Mucosa of rectum (tissue), 2 donors: ENCODE measurements around the gene STX1B.

Experiments used
- H3K27ac ChIP-seq, 2 donors: one replicate each; pipeline ENCODE4 v1.7.0; 2013; ENCODE audit warnings: inconsistent platforms in 2 of 2, low read depth in 2 of 2, low read length in 2 of 2
- H3K27me3 ChIP-seq, 2 donors: one replicate each; pipeline ENCODE4 v1.7.0; 2013; ENCODE audit warnings: low read length in 2 of 2; ENCODE audit not compliant: control insufficient read depth in 2 of 2, insufficient read depth in 2 of 2
- H3K36me3 ChIP-seq, 2 donors: one replicate each; pipeline ENCODE4 v1.7.0; 2013; ENCODE audit warnings: low read length in 2 of 2; ENCODE audit not compliant: control insufficient read depth in 2 of 2, insufficient read depth in 2 of 2
- H3K4me1 ChIP-seq, 2 donors: one replicate each; pipeline ENCODE4 v1.7.0; 2013; ENCODE audit warnings: low read length in 2 of 2, mild to moderate bottlenecking in 1 of 2; ENCODE audit not compliant: control insufficient read depth in 2 of 2, insufficient read depth in 2 of 2
- H3K4me3 ChIP-seq, 2 donors: one replicate each; pipeline ENCODE4 v1.7.0; 2013; ENCODE audit warnings: low read length in 2 of 2
- H3K9ac ChIP-seq, 2 donors: one replicate each; pipeline ENCODE4 v1.7.0; 2013; ENCODE audit warnings: low read length in 2 of 2, low read depth in 1 of 2, mild to moderate bottlenecking in 1 of 2
- H3K9me3 ChIP-seq, 2 donors: one replicate each; pipeline ENCODE4 v1.7.0; 2013; ENCODE audit warnings: low read length in 2 of 2; ENCODE audit not compliant: control insufficient read depth in 2 of 2
- donor health status: healthy.
- donor health status: Normal muscosa, but diverticular disease.

Gene STX1B

DNA sequence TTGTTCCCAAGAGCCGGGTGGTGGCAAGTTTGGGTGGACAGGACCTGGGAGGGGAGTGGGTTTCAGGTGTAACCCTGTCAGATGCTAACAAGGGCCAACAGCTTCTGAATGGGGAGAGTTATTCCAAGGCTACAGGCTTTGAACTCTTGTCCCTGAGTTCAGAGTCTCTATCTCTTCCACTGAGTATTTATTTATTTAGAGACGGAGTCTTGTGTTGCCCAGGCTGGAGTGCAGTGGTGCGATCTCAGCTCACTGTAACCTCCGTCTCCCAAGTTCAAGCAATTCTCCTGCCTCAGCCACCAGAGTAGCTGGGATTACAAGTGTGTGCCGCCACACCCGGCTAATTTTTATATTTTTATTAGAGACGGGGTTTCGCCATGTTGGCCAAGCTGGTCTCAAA is 55.4 kb downstream of the STX1B start:
- Histone ChIP-seq H3K4me3 (no peak overlapping the region), H3K9ac (no peak overlapping the region), H3K9me3 (no peaks in the 10 kb centered on the region), H3K27ac (no peak overlapping the region), H3K36me3 (peaks cover 4 to 9% of the 10 kb centered on the region in 2 donors), H3K27me3 (no peaks in the 10 kb centered on the region), H3K4me1 (peaks cover 25 to 26% of the 10 kb centered on the region in 2 donors)

DNA sequence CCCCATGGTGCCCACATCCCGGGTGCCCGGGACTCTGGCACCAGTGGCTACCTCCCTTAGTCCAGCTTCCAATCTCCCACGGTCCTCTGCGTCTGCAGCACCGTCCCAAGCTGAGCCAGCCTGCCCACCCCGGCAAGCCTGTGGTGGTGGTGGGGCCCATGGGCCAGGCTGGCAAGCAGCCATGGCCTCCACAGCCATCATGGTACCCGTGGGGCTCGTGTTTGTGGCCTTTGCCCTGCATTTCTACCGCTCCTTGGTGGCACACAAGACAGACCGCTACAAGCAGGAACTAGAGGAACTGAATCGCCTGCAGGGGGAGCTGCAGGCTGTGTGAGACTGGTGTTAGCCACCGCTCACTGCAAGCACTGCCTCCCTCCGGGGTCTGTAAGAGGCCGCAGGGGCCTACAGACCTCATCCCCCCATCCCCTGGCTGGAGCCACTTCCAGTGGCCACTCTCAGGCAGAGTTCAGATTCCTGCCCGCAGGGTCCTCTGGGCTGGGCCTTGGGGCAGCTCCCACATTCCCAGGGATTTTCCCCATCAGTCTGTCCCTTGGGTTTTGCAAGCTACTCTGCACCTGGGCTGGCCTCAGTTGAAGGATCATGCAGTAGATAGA is 56.8 kb downstream of the STX1B start:
- Histone ChIP-seq H3K9ac (no peak overlapping the region), H3K9me3 (no peaks in the 10 kb centered on the region), H3K4me1 (peaks cover 25 to 27% of the 10 kb centered on the region in 2 donors), H3K27me3 (no peaks in the 10 kb centered on the region), H3K36me3 (no peaks in the 10 kb centered on the region), H3K4me3 (no peak overlapping the region), H3K27ac (no peak overlapping the region)

DNA sequence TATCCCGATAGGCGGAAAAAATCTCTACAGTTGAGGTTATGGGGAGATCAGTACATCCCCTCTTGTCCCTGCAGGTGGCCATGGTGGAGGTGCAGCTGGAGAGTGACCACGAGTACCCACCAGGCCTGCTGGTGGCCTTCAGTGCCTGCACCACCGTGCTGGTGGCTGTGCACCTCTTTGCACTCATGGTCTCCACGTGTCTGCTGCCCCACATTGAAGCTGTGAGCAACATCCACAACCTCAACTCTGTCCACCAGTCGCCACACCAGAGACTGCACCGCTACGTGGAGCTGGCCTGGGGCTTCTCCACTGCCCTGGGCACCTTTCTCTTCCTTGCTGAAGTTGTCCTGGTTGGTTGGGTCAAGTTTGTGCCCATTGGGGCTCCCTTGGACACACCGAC is 57.3 kb downstream of the STX1B start:
- no peaks in the 10 kb centered on the region for H3K36me3 ChIP-seq
- H3K27me3 ChIP-seq = no peaks in the 10 kb centered on the region
- H3K4me1 ChIP-seq = peaks cover 23 to 25% of the 10 kb centered on the region in 2 donors
- no peak overlapping the region for H3K27ac ChIP-seq
- no peaks in the 10 kb centered on the region for H3K9me3 ChIP-seq
- H3K4me3 ChIP-seq = no peak overlapping the region
- H3K9ac ChIP-seq = no peak overlapping the region

DNA sequence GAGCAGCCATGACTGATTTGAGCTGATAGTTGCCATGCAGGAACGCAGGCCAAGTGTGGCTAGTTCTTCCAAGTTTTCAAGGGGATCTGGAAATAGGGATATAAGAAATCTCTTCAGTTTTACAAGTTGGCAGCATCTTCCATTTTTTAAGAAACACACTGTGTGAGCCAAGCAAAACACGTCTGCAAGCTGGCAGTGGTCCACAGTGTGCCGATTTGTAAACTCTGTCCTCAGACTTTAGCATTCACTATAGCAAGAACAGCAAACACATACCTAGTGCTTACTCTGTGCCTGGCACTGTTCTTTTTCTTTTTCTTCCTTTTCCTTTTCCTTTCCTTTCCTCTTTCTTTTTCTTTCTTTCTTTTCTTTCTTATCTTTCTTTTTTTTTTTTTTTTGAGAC is 58.7 kb downstream of the STX1B start:
- Histone ChIP-seq H3K4me1 (peaks cover 21 to 25% of the 10 kb centered on the region in 2 donors), H3K27ac (no peak overlapping the region), H3K4me3 (no peak overlapping the region), H3K9me3 (no peaks in the 10 kb centered on the region), H3K27me3 (no peaks in the 10 kb centered on the region), H3K36me3 (no peaks in the 10 kb centered on the region), H3K9ac (no peak overlapping the region)

DNA sequence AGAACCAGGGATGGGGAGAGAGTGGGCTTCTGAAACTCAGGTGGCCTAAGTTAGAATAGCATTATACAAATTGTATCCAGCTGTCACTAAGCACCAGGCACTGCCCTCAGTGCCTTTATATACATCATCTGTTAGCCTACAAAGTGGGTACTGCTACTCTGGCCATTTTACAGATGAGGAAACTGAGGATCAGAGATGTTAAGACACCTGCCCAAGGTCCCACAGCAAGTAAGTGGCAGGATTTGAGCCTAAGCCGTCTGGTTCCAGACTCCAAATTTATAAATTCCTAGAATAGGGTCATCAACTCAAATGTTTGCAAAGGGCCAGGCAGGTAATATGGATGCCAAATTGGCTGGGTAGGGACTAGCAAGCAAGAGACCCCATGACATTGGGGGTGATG is 59.2 kb downstream of the STX1B start:
- Histone ChIP-seq H3K27ac (no peak overlapping the region), H3K9me3 (no peaks in the 10 kb centered on the region), H3K4me1 (peaks cover 19 to 25% of the 10 kb centered on the region in 2 donors), H3K27me3 (no peaks in the 10 kb centered on the region), H3K36me3 (no peaks in the 10 kb centered on the region), H3K4me3 (no peak overlapping the region), H3K9ac (no peak overlapping the region)

DNA sequence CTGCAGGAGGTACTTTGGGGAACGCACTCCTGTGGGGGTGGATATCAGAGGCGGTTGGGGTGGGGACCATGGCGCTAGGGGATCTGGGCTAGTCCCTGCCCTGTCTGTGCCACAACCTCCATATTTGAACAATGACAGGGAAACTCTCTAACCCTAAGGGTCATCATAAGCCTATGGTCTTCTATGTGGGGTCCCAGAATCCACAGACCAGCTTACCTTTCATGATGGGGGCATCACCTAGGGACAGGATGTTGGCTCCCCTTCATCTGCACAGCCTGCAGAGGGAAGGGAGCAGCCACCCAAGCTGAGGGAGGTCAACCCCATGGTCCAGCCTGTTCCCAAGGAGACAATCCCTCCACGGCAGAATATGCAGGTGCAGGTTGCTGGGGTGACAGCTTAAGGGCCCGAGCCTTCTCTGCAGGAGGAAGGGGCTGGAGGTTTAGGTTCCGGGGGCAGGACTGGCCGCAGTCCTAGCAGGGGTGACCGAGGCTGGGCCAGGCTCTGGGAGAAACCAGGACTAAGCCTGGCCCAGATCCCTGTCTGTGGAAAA is 59.8 kb downstream of the STX1B start:
- H3K9ac ChIP-seq = peak overlapping the region; percentile 54 to 81
- peak overlapping the region; percentile 71 to 75 for H3K4me3 ChIP-seq
- H3K36me3 ChIP-seq = no peaks in the 10 kb centered on the region
- H3K27ac ChIP-seq = peak overlapping the region; percentile 74 to 90
- H3K9me3 ChIP-seq = no peaks in the 10 kb centered on the region
- no peaks in the 10 kb centered on the region for H3K27me3 ChIP-seq
- peaks cover 19 to 25% of the 10 kb centered on the region in 2 donors for H3K4me1 ChIP-seq

DNA sequence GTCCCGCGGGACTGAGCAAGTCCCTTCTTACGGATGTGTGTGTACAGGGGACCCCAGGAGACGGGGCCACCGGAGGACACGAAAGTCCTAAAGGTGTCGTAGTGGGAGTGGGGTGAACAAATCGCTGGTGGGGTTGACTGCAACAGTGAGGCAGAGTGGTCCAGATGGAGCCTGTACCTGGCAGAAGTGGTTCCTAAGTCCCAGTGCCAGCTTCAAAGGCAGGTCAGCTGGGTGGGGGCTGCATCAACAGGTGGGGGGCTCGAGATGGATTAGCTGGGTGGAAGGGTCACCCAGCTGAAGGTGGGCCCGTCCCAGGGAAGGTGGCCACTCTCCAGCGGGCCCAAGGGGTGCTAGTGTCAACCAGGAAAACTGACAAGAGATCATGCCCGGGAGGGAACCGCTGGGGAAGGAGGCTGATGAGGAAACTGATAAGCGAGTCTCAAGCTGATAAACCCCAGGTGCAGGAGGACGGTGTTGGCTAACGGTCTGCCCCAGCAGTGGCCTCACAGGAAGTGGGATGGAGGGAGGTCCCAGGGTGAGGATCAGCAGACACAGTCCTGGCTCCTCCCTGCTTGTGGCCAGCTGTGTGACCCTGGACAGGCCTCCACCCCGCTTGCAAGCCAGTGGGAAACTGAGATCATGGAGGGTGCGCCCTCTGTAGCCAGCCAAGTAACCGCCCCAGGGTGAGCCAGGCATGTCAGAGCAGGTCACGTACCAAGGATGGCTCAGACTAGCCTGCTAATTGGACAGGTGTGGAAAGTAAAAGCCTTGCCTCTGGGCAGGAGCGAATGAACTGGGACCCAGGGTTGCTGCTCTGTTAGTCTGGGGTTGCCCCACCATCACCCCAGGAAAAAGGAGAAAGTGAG is 60.6 kb downstream of the STX1B start:
- Histone ChIP-seq H3K27me3 (no peaks in the 10 kb centered on the region), H3K4me3 (peak overlapping the region; percentile 71 to 75), H3K9ac (peak overlapping the region; percentile 54 to 81), H3K4me1 (peaks cover 19 to 25% of the 10 kb centered on the region in 2 donors), H3K9me3 (no peaks in the 10 kb centered on the region), H3K36me3 (no peaks in the 10 kb centered on the region), H3K27ac (peak overlapping the region; percentile 74 to 90)

DNA sequence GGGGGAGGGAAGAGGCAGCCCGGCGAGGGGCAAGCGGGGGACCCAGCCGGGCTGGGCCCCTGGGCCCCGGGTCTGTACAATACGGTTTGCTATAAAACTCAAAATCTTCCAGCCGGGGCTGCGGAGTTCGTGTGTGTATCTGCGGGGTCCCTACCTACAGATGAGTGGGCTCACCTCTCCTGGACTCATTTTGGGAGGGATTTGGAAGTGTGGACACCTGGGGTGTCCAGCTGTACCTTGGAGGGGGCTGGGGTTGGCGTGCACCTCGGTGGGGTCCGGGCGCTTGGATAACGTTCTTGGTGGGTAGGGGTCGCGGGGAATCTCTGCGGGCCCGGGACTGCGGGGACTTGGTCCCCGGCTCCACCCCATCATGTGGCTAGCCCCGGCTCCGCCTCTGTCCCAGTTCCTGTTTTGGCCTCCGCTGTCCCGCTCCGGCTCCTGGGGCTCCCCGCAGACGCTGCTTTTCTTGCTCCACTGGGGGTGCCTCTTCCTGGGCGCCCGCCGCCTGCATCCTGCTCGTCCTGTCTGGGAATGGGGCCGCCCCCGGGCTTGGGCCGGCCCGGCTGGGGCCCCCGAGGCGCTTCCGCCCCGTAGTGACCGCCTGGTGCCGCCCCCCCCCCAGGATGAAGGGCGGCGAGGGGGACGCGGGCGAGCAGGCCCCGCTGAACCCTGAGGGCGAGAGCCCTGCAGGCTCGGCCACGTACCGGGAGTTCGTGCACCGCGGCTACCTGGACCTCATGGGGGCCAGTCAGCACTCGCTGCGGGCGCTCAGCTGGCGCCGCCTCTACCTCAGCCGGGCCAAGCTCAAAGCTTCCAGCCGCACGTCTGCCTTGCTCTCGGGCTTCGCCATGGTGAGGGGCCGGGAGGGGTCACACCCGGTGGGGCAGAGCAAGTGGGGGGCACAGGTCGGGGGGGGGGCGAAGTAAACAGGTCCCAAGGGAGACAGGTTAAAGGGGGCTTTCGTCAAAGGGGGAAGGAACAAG is 61.5 kb downstream of the STX1B start, which contains the start of gene ORAI3:
Gene ORAI3, plus strand, starts transcription at position 402 of the 983 bp plus-strand sequence. Its CDS starts 222 bp downstream, at position 624.
- H3K27ac ChIP-seq = peak within 1 kb of the TSS; percentile 74 to 90
- no peaks in the 10 kb centered on the region for H3K27me3 ChIP-seq
- peak within 1 kb of the TSS; percentile 71 to 75 for H3K4me3 ChIP-seq
- no peaks in the 10 kb centered on the region for H3K36me3 ChIP-seq
- H3K9me3 ChIP-seq = no peaks in the 10 kb centered on the region
- H3K4me1 ChIP-seq = peaks cover 19 to 24% of the 10 kb centered on the region in 2 donors
- peak within 1 kb of the TSS; percentile 54 to 81 for H3K9ac ChIP-seq

DNA sequence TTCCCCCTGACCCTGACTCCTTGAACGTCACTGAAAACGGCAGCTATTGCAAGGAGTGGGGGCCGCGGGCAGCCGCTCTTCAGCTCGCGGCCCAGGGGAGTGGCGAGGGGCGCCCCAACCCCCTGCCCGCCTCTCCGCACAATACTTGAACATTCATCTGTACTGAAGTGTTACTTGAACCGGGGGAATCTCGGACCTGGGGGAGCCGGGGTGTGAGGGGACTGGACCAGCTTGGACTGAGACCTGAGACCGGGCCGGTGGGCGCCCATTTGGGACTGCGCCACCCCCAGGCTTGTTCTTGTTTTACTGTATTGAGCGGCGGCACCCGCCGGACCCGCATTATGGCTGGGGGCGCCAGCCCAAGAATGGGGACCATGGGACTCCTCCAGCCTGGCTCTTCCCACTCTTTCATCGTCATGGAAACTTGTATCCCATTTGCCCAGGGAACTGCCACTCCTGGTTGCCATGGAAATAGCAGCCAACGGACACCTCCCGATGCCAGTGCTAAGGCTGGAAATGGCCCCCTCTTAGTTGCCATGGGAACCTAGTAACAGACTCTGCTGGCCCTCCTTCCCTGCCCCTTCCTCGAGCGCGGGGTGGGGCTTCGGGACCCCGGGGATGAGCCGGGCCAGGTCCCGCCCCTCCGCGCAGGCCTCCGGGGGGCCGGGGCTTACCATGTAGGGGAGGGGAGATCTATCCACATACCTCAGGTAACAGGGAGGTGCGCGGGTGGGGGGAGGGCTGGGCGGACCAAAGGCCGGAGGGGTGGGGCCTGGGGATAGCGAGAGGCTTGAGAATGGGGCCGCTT is 62.4 kb downstream of the STX1B start:
- Histone ChIP-seq H3K4me1 (peaks cover 16 to 22% of the 10 kb centered on the region in 2 donors), H3K27ac (peak overlapping the region; percentile 74 to 90), H3K36me3 (no peaks in the 10 kb centered on the region), H3K9ac (peak overlapping the region in 1 of 2 donors; percentile 81), H3K9me3 (no peaks in the 10 kb centered on the region), H3K4me3 (peak overlapping the region; percentile 71 to 75), H3K27me3 (no peaks in the 10 kb centered on the region)
